GM21381 (cell line): ENCODE measurements around the gene ABCA12.

Source experiments
- ATAC-seq: cut with Tn5 transposase; IDR thresholded peaks from one replicate; pipeline ENCODE4 v1.9.1; 2021; ENCODE audit warnings: mild to moderate bottlenecking, moderate library complexity; ENCODE audit not compliant: unreplicated experiment

Gene ABCA12

GRCh38 chr2:215137329-215137686 lies 1.1 kb downstream of the ABCA12 start:
- no peak for ATAC-seq

GRCh38 chr2:215136669-215137328 lies 1.6 kb downstream of the ABCA12 start:
- peak; percentile 54 for ATAC-seq

GRCh38 chr2:215120401-215120800 lies 18.0 kb downstream of the ABCA12 start:
- ATAC-seq = no peak

- no peak for ATAC-seq
Observed at GRCh38 chr2:215119847-215120246, 18.6 kb downstream of the ABCA12 start.

GRCh38 chr2:215110918-215111317 lies 27.5 kb downstream of the ABCA12 start:
- no peak for ATAC-seq

- ATAC-seq = no peak
Observed at GRCh38 chr2:215107216-215108056, 31.0 kb downstream of the ABCA12 start.

GRCh38 chr2:215105607-215106354 lies 32.6 kb downstream of the ABCA12 start:
- ATAC-seq = no peak

GRCh38 chr2:215104226-215104625 lies 34.2 kb downstream of the ABCA12 start:
- no peak for ATAC-seq

- ATAC-seq = no peak
Observed at GRCh38 chr2:215098875-215099274, 39.6 kb downstream of the ABCA12 start.

- no peak for ATAC-seq
Observed at GRCh38 chr2:215084080-215084479, 54.3 kb downstream of the ABCA12 start.

- no peak for ATAC-seq
Observed at GRCh38 chr2:215083146-215083545, 55.3 kb downstream of the ABCA12 start.

- no peak for ATAC-seq
Observed at GRCh38 chr2:215082446-215082845, 56.0 kb downstream of the ABCA12 start.

GRCh38 chr2:215080545-215080944 lies 57.9 kb downstream of the ABCA12 start:
- ATAC-seq = no peak

- ATAC-seq = no peak
Observed at GRCh38 chr2:215071676-215072075, 66.8 kb downstream of the ABCA12 start.

GRCh38 chr2:215068399-215068798 lies 70.0 kb downstream of the ABCA12 start:
- no peak for ATAC-seq

GRCh38 chr2:215066124-215066523 lies 72.3 kb downstream of the ABCA12 start:
- ATAC-seq = no peak

- ATAC-seq = no peak
Observed at GRCh38 chr2:215063526-215063925, 74.9 kb downstream of the ABCA12 start.

GRCh38 chr2:215060861-215061536 lies 77.4 kb downstream of the ABCA12 start:
- no peak for ATAC-seq

GRCh38 chr2:215059724-215060123 lies 78.7 kb downstream of the ABCA12 start:
- ATAC-seq = no peak

- ATAC-seq = no peak
Observed at GRCh38 chr2:215055891-215056290, 82.5 kb downstream of the ABCA12 start.

GRCh38 chr2:215052810-215053209 lies 85.6 kb downstream of the ABCA12 start:
- no peak for ATAC-seq
